ENCODE results near the gene LACRT. TPM values are rescaled to one million over a fixed set of nuclear protein-coding genes. Genes with fewer than 3 reads are reported as not detected.
"Not testable (repeated sequence)": the region's sequence is repeated elsewhere in the genome, so short reads cannot be mapped to it uniquely, and the experiment has no call there.

Gene LACRT
- polyA plus RNA-seq, 3 donors = not detected

DNA sequence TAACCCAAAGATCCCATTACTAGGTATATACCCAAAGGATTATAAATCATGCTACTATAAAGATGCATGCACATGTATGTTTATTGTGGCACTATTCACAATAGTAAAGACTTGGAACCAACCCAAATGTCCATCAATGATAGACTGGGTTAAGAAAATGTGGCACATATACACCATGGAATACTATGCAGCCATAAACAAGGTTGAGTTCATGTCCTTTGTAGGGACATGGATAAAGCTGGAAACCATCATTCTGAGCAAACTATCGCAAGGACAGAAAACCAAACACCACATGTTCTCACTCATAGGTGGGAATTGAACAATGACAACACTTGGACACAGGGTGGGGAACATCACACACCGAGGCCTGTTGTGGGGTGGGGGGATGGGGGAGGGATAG, 4.4 kb upstream of the LACRT start:
- DNase-seq = not testable (repeated sequence)

DNA sequence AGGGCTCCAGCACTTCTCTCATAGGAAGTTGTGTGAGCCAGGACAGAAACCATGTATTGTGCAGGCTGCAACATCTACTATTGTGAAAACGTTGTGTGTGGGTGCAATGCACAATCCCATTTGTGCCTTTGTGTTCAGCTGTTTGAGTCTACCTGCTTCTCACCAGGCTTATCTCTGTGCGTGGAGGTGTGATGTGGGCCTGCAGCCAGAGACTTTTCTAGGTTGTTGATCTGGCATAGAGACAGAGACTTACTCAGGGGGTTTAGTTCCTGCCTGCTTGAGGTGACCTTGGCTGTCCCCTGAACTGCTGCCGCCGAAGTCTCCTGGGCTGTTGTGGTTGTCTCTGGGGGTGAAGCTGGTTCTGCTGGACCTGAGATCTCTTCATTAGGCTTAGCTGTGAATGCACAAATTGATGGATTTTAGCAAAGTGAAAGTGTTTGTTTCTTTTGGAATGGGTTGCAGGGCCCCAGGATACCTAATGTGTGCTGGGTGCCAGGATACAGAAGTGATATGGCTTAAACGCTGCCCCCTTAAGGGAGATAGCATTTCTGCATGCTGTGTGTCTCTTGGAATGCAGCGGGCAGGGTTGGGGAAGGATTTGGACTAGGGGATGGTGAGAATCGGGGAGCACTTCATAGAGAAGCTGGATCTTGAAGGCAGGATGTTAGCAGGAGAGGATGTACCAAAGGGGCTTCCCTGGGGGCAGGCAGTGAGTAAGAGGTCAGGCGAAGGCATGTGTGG, 2.5 kb downstream of the LACRT start:
- no peak for DNase-seq

- DNase-seq = no peak
Measured at GRCh38 chr12:54631551-54631950, 3.1 kb downstream of the LACRT start.

- DNase-seq = no peak
Measured at GRCh38 chr12:54629925-54630324, 4.8 kb downstream of the LACRT start.

DNA sequence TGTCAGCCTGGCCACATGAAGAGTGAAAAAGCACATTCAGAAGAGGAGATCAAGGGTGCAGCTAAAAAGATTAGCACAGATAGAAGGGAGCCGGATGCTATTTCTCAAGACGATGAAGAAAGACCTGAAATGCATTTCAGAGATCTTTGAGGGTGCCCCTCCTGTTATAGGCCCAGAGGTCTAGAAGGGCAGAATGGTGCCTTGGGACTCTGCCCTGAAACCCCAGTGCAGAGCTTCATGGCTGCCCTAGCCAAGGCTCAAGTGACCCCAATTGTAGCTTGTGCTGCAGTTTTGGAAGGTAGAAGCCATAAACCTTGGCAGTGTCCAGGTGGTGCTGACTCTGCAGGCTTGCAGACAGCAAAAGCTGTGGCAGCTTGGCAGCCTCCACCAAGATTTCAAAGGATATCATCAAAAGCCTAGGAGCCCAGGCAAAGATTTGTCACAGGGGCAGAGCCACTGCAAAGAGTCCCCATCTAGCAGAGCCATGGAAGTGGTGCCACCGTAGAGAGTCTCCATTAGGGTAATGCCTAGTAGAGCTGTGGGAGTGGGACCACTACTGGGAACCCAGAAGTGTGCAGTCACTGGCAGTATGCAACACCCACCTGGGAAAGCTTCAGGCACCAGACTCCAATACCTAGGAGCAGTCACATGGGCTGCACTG, 6.4 kb downstream of the LACRT start:
- DNase-seq = no peak

GRCh38 chr12:54627304-54627703, 7.4 kb downstream of the LACRT start:
- no peak for DNase-seq

- no peak for DNase-seq
Measured at GRCh38 chr12:54625598-54625997, 9.1 kb downstream of the LACRT start.

GRCh38 chr12:54624315-54625279, 10.1 kb downstream of the LACRT start:
- peak; percentile 28 for DNase-seq

- DNase-seq = no peak
Measured at GRCh38 chr12:54622463-54623183, 12.1 kb downstream of the LACRT start.

- DNase-seq = no peak
Measured at GRCh38 chr12:54616933-54617680, 17.6 kb downstream of the LACRT start.

DNA sequence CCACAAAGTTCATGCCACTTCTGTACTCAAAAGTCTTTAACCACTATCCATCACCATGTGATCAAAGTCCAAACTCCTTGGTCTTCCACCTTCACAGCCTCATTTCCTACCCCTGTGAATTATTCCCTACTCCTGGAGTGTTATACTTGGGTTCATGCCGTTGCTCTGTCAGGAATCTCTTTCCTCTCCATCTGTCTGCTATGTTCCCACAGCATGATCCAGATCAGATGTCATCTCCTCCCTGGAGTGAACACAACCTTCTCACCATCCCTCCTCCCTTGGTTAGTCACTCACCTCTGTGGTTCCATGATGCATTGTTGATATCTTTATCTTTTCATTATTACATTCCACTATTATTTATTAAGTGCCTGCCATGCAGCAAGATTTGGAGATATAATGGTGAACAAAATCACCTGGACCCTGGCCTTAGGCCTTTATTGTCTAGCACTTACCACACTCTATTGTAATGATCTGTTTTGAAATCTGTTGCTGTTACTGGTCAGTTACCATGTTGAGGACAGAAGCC, 22.4 kb downstream of the LACRT start:
- no peak for DNase-seq

GRCh38 chr12:54611715-54612149, 23.0 kb downstream of the LACRT start:
- DNase-seq = no peak

DNA sequence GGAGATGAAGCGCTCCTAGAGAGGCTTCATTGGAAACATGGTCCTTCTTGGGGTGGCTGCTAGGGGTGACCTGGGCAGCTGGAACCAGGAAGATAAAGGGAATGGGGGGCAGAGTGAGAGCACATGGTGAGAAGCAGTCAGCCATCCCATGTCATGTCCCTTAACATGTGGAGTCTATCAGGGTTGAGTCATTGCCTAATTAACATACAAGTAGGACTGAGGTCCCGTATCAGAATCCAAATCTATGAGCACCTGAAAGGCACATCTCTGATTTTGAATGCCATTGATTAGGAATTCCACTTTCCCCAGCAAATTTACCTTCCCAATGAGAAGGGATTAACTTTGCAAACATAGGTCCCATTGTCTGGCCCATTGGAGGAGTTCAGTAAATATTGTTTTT, 25.9 kb downstream of the LACRT start:
- no peak for DNase-seq

DNA sequence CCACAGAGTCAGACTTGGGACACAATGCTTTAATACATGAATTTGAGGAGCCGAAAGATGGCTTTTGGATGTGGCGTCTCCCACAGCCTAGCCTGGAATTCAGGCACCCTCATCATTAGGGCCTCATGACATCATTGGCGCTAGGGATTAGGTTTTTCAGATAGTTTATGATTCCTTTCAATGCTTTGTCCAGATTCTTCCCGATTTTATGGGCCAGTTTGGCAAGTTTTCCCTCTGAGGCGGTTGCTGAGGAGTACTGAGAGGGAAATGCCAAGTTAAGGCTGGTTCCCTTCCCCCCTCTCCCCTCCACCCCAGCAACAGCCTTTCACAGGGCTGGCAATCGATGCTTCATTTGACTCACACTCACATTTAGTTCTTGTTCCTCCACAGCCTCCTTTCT, 26.5 kb downstream of the LACRT start:
- no peak for DNase-seq

DNA sequence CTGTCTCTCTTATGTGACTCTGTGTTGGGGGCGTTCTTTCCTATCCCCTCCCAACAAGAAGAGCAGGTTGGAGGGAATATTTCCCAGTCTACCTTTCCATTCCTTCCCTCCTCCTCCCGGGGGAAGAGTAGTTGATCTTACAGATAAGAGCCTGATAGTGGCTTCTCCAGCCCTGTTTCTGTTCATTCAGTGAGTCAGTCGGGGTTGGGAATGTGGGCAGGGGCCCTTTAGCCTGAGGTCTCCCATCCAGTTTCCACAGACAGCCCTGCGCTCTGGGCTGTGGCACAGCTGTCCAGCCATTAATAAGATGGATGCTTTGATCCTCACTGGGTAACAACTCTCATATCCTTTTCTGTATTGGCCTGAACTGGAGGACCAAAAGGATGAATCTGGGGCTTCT, 28.1 kb downstream of the LACRT start:
- DNase-seq = no peak

GRCh38 chr12:54605138-54605970, 29.3 kb downstream of the LACRT start:
- DNase-seq = no peak

DNA sequence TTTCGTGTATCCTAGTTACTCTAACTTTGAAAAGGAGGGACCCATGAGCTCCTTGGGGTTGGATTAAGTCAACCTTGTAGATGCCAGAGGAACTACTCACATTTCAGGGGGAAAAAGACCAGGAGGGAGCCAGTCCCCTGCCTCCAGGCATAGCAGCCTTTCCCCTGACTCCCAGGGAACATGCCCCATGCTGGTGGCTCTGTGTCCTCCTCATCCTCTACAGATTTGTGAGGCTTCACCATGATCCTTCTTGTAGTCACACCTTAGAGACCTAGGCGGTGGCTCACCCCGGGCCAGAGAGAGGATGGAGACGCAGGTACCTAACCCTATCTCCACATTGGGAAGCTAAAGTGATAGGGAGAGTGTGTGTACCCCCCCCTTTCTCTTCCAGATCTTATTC, 30.3 kb downstream of the LACRT start:
- DNase-seq = no peak

GRCh38 chr12:54603872-54604271, 30.8 kb downstream of the LACRT start:
- DNase-seq = no peak

DNA sequence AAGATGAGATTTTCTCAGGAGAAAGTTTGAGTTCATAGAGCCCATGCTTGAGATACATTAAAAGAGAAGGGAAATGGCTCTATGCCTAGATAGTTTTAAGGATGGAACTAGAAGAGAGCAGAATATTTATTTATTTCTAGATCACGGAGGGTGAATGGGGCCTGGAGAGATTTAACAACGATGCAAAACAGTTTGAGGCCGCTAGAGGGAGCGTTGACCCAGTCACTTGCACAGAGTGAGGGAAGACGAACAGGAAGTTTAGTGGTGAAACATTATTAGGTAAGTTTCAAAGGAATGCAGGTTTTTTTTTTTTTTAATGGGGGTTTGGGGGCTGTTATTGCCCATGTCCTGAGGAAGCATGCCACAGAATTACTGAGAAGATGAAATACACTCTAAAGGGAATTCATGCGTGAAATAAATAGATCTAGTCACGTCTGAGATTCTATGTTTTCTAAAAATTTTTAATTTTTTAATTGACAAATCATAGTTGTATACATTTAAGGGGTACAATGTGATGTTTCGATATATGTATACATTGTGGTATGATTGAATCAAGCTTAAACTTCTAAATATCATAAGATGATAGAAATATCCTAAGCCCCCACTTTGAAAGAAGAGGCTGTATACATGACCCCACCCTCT, 31.4 kb downstream of the LACRT start:
- DNase-seq = peak; percentile 72
